GM12801 (cell line): ENCODE data around the gene VSIG8.

Experiments
- CTCF ChIP-seq: IDR thresholded peaks from one replicate; pipeline ENCODE4 v1.5.1; 2011; ENCODE audit warnings: control low read depth; ENCODE audit not compliant: insufficient read length; ENCODE audit errors: extremely low read depth

The VSIG8 gene

GRCh38 chr1:159830722-159831121, 31.7 kb downstream of the VSIG8 start:
- TF ChIP-seq CTCF: no peak

- no peak for TF ChIP-seq CTCF
Measured at GRCh38 chr1:159829822-159830465, 32.5 kb downstream of the VSIG8 start.

GRCh38 chr1:159829273-159829634, 33.2 kb downstream of the VSIG8 start:
- no peak for TF ChIP-seq CTCF

- TF ChIP-seq CTCF: no peak
Measured at GRCh38 chr1:159828581-159829272, 33.7 kb downstream of the VSIG8 start.

- TF ChIP-seq CTCF: no peak
Measured at GRCh38 chr1:159828176-159828575, 34.3 kb downstream of the VSIG8 start.

GRCh38 chr1:159827549-159827948, 34.9 kb downstream of the VSIG8 start:
- TF ChIP-seq CTCF: no peak

GRCh38 chr1:159827102-159827490, 35.4 kb downstream of the VSIG8 start:
- TF ChIP-seq CTCF: no peak
